Endodermal cell (in vitro differentiated cells): ENCODE measurements around the gene SIRT7. TPM values are rescaled to one million over a fixed set of nuclear protein-coding genes. Genes with fewer than 3 reads are reported as not detected.
A peak's percentile ranks its signal among the peaks of the same experiment; 100 is the strongest.

Experiments used
- DNase-seq: peaks from one replicate; pipeline ENCODE4 v3.0.0-alpha.2; 2017
- H3K27ac ChIP-seq: 2 replicates; pipeline ENCODE4 v1.5.1; 2013; ENCODE audit warnings: mild to moderate bottlenecking, low read depth, low read length, moderate library complexity
- H3K27me3 ChIP-seq: 2 replicates; pipeline ENCODE4 v1.6.1; 2013; ENCODE audit warnings: mild to moderate bottlenecking, low read length, moderate library complexity; ENCODE audit not compliant: insufficient read depth, control insufficient read depth, poor library complexity, severe bottlenecking
- H3K36me3 ChIP-seq: 2 replicates; pipeline ENCODE4 v1.7.0; 2013; ENCODE audit warnings: mild to moderate bottlenecking, low read length, moderate library complexity; ENCODE audit not compliant: control insufficient read depth, insufficient read depth
- H3K4me1 ChIP-seq: one replicate; pipeline ENCODE4 v1.7.0; 2013; ENCODE audit warnings: low read length; ENCODE audit not compliant: control insufficient read depth, insufficient read depth
- H3K4me3 ChIP-seq: 2 replicates; pipeline ENCODE4 v1.5.1; 2013; ENCODE audit warnings: mild to moderate bottlenecking, low read length, moderate library complexity
- H3K9ac ChIP-seq: 2 replicates; pipeline ENCODE4 v1.6.1; 2013; ENCODE audit warnings: mild to moderate bottlenecking, low read length, moderate library complexity; ENCODE audit not compliant: poor library complexity, severe bottlenecking; ENCODE audit errors: extremely low read depth
- H3K9me3 ChIP-seq: 2 replicates; pipeline ENCODE4 v1.6.1; 2013; ENCODE audit warnings: mild to moderate bottlenecking, low read length, moderate library complexity; ENCODE audit not compliant: control insufficient read depth
- H3K27ac Mint-ChIP-seq: 2 replicates; pipeline ENCODE4 v1.8.0; 2020; ENCODE audit warnings: mixed read lengths
- H3K27me3 Mint-ChIP-seq: 2 replicates; pipeline ENCODE4 v1.8.0; 2021; ENCODE audit warnings: mild to moderate bottlenecking, mixed read lengths; ENCODE audit not compliant: insufficient read depth
- H3K36me3 Mint-ChIP-seq: 2 replicates; pipeline ENCODE4 v1.8.0; 2020; ENCODE audit warnings: low read depth, mixed read lengths
- H3K4me1 Mint-ChIP-seq: 2 replicates; pipeline ENCODE4 v1.8.0; 2020; ENCODE audit warnings: mixed read lengths
- H3K4me3 Mint-ChIP-seq: 2 replicates; pipeline ENCODE4 v1.8.0; 2020; ENCODE audit warnings: mild to moderate bottlenecking, moderate library complexity, mixed read lengths
- H3K9me3 Mint-ChIP-seq: 2 replicates; pipeline ENCODE4 v1.8.0; 2020; ENCODE audit warnings: mild to moderate bottlenecking, mixed read lengths
- WGBS, 2 experiments: methylation state at CpG; one replicate each; pipeline versions ENCODE4 v1.1.5 to v1.1.7; 2013; ENCODE audit warnings: missing lambda C conversion rate in 2 of 2, mixed read lengths in 1 of 2; ENCODE audit not compliant: insufficient coverage in 1 of 2, insufficient read length in 1 of 2; 5-methylcytosine and 5-hydroxymethylcytosine counted together
- total RNA-seq, 2 donors: library from RNA; stranded (reverse); fragmentation: NEBNext Ultra II Directional in 1 of 2; extraction: Animal tissue kit (Norgen Biotek cat#: 25700) in 1 of 2; gene quantifications; 2 replicates in 1 of 2; 3 replicates in 1 of 2; pipeline ENCODE4 v1.2.1, GENCODE V29; 2021
- TF ChIP-seq, protein P1 (sequence below): fragments of 200-600 bp; sonication (generic); conservative IDR thresholded peaks from 2 replicates; pipeline ENCODE4 v1.5.0; 2021; ENCODE audit warnings: antibody characterized with exemption, mild to moderate bottlenecking

Gene SIRT7
- total RNA-seq, 2 donors from 2014 or later, result 21.8 to 22.1 TPM

- no peaks in the 10 kb centered on the region for H3K9me3 ChIP-seq
- WGBS, 2 experiments, result 4 to 7% methylated on average over 32 to 98 of the region's 98 CpGs
- H3K4me3 Mint-ChIP-seq, result peak overlapping the region; percentile 40
Measured at GRCh38 chr17:81960130-81960958, 42.4 kb upstream of the SIRT7 start.

DNA sequence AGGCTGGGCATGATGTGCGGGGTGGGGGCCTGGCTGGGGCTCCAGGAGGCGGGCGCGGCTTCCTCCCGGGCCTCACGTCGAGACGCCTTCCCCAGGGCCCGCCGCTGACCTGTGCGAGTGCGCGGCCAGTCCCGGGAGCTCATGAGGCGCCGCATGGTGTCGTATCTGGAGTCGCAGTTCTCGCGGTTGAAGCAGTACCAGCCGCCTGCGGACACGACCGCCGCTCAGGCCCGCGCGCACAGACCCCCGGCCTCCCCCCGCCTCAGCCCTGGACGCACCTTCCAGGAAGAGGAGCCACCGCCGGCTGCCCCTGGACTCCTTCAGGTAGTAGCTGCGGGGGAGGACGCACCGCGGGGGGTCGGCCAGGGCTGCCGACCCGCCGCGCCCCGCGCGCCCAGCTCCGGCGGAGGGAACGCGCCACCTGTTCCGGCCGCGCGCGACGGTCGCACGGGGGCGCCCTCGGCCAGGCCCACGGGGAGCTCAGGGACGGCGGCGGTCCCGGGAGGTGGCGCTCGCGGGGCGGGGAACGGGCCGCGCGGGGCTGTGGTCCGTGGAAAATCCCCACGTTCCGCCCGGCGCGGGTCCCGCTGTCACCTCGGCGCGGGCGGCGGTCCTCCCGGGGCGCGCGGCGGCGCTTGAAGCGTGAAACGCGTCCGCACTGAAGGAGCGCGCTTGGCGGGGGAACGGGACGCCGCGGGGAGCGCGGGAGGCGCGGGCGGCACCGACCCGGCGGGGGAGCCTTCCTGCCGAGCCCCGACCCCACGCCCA lies 41.6 kb upstream of the SIRT7 start:
- DNase-seq, result peak; percentile 90
- no peak overlapping the region for H3K27ac Mint-ChIP-seq
- peaks cover 52% of the 10 kb centered on the region for H3K27me3 Mint-ChIP-seq
- peaks cover 19% of the 10 kb centered on the region for H3K4me1 Mint-ChIP-seq
- Histone ChIP-seq H3K4me1 (no peaks in the 10 kb centered on the region), H3K27ac (no peak overlapping the region), H3K4me3 (no peak overlapping the region), H3K9ac (no peak overlapping the region), H3K9me3 (no peaks in the 10 kb centered on the region), H3K27me3 (peaks cover 55% of the 10 kb centered on the region), H3K36me3 (no peaks in the 10 kb centered on the region)
- WGBS, 2 experiments, result 7 to 10% methylated on average over 13 to 112 of the region's 112 CpGs
- H3K4me3 Mint-ChIP-seq, result peak overlapping the region; percentile 45
- no peaks in the 10 kb centered on the region for H3K36me3 Mint-ChIP-seq
- H3K9me3 Mint-ChIP-seq, result no peaks in the 10 kb centered on the region
- TF ChIP-seq, protein P1, sequence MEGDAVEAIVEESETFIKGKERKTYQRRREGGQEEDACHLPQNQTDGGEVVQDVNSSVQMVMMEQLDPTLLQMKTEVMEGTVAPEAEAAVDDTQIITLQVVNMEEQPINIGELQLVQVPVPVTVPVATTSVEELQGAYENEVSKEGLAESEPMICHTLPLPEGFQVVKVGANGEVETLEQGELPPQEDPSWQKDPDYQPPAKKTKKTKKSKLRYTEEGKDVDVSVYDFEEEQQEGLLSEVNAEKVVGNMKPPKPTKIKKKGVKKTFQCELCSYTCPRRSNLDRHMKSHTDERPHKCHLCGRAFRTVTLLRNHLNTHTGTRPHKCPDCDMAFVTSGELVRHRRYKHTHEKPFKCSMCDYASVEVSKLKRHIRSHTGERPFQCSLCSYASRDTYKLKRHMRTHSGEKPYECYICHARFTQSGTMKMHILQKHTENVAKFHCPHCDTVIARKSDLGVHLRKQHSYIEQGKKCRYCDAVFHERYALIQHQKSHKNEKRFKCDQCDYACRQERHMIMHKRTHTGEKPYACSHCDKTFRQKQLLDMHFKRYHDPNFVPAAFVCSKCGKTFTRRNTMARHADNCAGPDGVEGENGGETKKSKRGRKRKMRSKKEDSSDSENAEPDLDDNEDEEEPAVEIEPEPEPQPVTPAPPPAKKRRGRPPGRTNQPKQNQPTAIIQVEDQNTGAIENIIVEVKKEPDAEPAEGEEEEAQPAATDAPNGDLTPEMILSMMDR, result peak; percentile 62

More at GRCh38 chr17:81960130-81960958, 42.4 kb upstream of the SIRT7 start:
- peak; percentile 84 for DNase-seq
- TF ChIP-seq, protein P1, result no peak
- Mint-ChIP-seq H3K36me3 (no peaks in the 10 kb centered on the region), H3K9me3 (no peaks in the 10 kb centered on the region), H3K4me1 (peaks cover 19% of the 10 kb centered on the region), H3K27ac (no peak overlapping the region), H3K27me3 (peaks cover 56% of the 10 kb centered on the region)
- H3K27me3 ChIP-seq, result peaks cover 59% of the 10 kb centered on the region
- H3K4me3 ChIP-seq, result no peak overlapping the region
- no peaks in the 10 kb centered on the region for H3K4me1 ChIP-seq
- H3K9ac ChIP-seq, result no peak overlapping the region
- no peak overlapping the region for H3K27ac ChIP-seq
- H3K36me3 ChIP-seq, result no peaks in the 10 kb centered on the region

DNA sequence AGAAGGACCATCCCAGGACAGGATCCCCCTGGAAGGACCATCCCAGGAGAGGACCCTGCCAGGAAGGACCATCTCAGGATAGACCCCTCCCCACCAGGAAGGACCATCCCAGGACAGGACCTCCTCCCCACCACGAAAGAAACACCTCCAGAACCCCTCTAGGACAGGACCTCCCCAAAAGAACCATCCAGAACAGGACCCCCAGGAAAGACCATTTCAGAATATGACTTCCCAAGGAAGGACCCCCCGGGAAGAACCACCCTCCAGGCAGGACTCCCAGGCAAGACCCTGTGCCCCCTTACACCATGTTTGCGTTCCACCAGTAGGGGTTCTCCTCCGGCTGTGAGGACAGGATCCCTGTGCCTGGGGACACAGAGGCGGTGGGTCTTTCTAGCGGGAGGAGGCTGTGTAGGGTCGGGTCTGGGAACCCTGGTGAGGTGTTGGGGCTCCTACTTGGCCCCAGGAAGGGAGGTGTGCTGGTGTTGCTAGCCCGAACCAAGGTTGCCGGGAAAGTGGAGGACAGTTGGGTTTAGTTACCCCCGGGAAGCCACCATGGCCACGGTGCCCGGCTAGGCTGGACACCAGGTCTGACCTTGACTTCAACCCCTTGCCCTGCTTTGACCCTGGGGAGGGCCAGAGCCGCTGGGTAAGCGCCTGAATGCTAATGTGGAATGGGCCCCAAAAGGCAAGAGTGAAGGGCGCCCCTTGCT lies 40.8 kb upstream of the SIRT7 start:
- TF ChIP-seq, protein P1, result no peak
- Mint-ChIP-seq H3K27me3 (peaks cover 47% of the 10 kb centered on the region), H3K4me1 (peaks cover 12% of the 10 kb centered on the region), H3K4me3 (peak overlapping the region; percentile 45), H3K36me3 (no peaks in the 10 kb centered on the region), H3K9me3 (no peaks in the 10 kb centered on the region), H3K27ac (no peak overlapping the region)
- peak; percentile 58 for DNase-seq
- Histone ChIP-seq H3K9ac (no peak overlapping the region), H3K27me3 (peaks cover 53% of the 10 kb centered on the region), H3K27ac (no peak overlapping the region), H3K36me3 (no peaks in the 10 kb centered on the region), H3K9me3 (no peaks in the 10 kb centered on the region), H3K4me3 (no peak overlapping the region), H3K4me1 (no peaks in the 10 kb centered on the region)
- WGBS, 2 experiments, result 78 to 88% methylated on average over 9 to 15 of the region's 15 CpGs
